ENCODE measurements around the gene RUBCNL.

DNA sequence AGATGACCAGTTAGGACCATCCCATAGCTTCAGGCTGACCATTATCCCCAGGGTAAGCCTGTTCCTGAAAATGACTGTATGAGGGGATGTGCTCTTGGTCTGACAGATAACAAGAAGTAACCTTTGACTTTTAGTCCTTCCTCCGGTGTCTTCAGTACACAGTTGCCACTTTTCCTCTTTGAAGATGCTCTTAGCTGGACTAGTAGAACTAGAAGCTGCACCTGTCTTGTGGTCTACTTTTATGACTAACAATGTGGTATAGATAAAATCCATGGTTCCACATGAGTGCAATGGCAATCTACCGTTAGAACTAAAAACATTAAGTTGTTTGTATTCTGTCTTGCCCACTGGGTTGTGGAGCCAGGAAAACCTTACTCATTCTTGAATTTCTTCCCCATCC is 5.9 kb upstream of the RUBCNL start:
- TF ChIP-seq, protein P1, sequence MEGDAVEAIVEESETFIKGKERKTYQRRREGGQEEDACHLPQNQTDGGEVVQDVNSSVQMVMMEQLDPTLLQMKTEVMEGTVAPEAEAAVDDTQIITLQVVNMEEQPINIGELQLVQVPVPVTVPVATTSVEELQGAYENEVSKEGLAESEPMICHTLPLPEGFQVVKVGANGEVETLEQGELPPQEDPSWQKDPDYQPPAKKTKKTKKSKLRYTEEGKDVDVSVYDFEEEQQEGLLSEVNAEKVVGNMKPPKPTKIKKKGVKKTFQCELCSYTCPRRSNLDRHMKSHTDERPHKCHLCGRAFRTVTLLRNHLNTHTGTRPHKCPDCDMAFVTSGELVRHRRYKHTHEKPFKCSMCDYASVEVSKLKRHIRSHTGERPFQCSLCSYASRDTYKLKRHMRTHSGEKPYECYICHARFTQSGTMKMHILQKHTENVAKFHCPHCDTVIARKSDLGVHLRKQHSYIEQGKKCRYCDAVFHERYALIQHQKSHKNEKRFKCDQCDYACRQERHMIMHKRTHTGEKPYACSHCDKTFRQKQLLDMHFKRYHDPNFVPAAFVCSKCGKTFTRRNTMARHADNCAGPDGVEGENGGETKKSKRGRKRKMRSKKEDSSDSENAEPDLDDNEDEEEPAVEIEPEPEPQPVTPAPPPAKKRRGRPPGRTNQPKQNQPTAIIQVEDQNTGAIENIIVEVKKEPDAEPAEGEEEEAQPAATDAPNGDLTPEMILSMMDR (conservative IDR thresholded peaks at IDR 0.05; ENCODE audit: low read length) = no peak; the same call in 1 of the 2 replicates
- TF ChIP-seq EZH2phosphoT487 (IDR thresholded peaks at IDR 0.05; ENCODE audit: borderline replicate concordance, low read depth, low read length) = no peak
